HEK293 (cell line): ENCODE measurements around the gene NTN3.

Experiments used
- HOXA7 ChIP-seq: sonication (generic); formaldehyde crosslinking; IDR thresholded peaks from 2 replicates; pipeline ENCODE4 v1.8.1; 2022; ENCODE audit warnings: missing genetic modification reagents, borderline replicate concordance
- KLF16 ChIP-seq: fragments of 450-650 bp; formaldehyde crosslinking; IDR thresholded peaks from 2 replicates; pipeline ENCODE4 v1.5.1; 2017; ENCODE audit warnings: missing biosample characterization, missing genetic modification characterization
- ZBTB1 ChIP-seq: fragments of 450-650 bp; formaldehyde crosslinking; IDR thresholded peaks from 2 replicates; pipeline ENCODE4 v1.5.1; 2016; ENCODE audit warnings: missing biosample characterization, missing genetic modification characterization
- ZNF274 ChIP-seq, 2 experiments: fragments of 200-500 bp in 1 of 2; fragments of 450-650 bp in 1 of 2; sonication (Bioruptor generic) in 1 of 2; formaldehyde crosslinking in 1 of 2; IDR thresholded peaks; 2 replicates each; pipeline versions ENCODE4 v1.5.1 to v1.6.1; 2014 to 2016; ENCODE audit warnings: borderline replicate concordance in 1 of 2, inconsistent platforms in 1 of 2, low read length in 1 of 2, missing biosample characterization in 1 of 2, missing genetic modification characterization in 1 of 2
- ZNF561 ChIP-seq: fragments of 450-650 bp; IDR thresholded peaks from 2 replicates; pipeline ENCODE4 v1.5.1; 2018; ENCODE audit warnings: missing biosample characterization, missing genetic modification characterization, borderline replicate concordance
- ZNF747 ChIP-seq: fragments of 450-650 bp; formaldehyde crosslinking; IDR thresholded peaks from 2 replicates; pipeline ENCODE4 v1.5.1; 2016; ENCODE audit warnings: missing biosample characterization, missing genetic modification characterization
- TF ChIP-seq, protein P1 (sequence below): fragments of 450-650 bp; formaldehyde crosslinking; IDR thresholded peaks from 2 replicates; pipeline ENCODE4 v1.5.1; 2016; ENCODE audit warnings: missing biosample characterization, missing genetic modification characterization
- TF ChIP-seq, protein P2 (sequence below): fragments of 450-650 bp; formaldehyde crosslinking; conservative IDR thresholded peaks from 2 replicates; pipeline ENCODE4 v1.5.1; 2016; ENCODE audit warnings: low read depth, missing biosample characterization, missing genetic modification characterization
- TF ChIP-seq, protein P3 (sequence below): fragments of 450-650 bp; formaldehyde crosslinking; IDR thresholded peaks from 2 replicates; pipeline ENCODE4 v1.5.1; 2016; ENCODE audit warnings: missing biosample characterization, missing genetic modification characterization, low read depth
- TF ChIP-seq, protein P4 (sequence below): fragments of 450-650 bp; formaldehyde crosslinking; IDR thresholded peaks from 2 replicates; pipeline ENCODE4 v1.5.1; 2017; ENCODE audit warnings: missing biosample characterization, missing genetic modification characterization

DNA sequence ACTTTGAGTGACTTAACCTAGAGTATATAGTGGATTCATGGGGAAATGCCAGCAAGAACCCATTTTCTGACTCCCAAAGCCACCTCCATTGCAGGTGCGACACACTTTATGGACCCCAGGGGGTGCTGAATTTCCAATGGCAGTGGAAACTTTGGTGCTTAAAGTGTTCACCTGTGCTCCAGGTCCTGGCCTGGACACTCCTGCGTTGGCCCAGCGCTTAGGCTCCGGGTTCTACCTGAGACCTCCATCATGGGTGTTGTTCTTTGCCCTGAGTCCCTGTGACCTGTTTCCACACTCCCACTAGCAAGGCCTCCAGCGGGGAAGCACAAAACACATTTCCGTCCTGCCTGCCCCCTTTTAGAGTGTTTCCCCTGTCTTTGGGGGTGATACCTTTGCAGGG, 38.8 kb upstream of the NTN3 start:
- no peak for TF ChIP-seq ZBTB1
- TF ChIP-seq, protein P1, sequence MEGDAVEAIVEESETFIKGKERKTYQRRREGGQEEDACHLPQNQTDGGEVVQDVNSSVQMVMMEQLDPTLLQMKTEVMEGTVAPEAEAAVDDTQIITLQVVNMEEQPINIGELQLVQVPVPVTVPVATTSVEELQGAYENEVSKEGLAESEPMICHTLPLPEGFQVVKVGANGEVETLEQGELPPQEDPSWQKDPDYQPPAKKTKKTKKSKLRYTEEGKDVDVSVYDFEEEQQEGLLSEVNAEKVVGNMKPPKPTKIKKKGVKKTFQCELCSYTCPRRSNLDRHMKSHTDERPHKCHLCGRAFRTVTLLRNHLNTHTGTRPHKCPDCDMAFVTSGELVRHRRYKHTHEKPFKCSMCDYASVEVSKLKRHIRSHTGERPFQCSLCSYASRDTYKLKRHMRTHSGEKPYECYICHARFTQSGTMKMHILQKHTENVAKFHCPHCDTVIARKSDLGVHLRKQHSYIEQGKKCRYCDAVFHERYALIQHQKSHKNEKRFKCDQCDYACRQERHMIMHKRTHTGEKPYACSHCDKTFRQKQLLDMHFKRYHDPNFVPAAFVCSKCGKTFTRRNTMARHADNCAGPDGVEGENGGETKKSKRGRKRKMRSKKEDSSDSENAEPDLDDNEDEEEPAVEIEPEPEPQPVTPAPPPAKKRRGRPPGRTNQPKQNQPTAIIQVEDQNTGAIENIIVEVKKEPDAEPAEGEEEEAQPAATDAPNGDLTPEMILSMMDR (tag by site-specific recombination) = no peak
- TF ChIP-seq, protein P2, sequence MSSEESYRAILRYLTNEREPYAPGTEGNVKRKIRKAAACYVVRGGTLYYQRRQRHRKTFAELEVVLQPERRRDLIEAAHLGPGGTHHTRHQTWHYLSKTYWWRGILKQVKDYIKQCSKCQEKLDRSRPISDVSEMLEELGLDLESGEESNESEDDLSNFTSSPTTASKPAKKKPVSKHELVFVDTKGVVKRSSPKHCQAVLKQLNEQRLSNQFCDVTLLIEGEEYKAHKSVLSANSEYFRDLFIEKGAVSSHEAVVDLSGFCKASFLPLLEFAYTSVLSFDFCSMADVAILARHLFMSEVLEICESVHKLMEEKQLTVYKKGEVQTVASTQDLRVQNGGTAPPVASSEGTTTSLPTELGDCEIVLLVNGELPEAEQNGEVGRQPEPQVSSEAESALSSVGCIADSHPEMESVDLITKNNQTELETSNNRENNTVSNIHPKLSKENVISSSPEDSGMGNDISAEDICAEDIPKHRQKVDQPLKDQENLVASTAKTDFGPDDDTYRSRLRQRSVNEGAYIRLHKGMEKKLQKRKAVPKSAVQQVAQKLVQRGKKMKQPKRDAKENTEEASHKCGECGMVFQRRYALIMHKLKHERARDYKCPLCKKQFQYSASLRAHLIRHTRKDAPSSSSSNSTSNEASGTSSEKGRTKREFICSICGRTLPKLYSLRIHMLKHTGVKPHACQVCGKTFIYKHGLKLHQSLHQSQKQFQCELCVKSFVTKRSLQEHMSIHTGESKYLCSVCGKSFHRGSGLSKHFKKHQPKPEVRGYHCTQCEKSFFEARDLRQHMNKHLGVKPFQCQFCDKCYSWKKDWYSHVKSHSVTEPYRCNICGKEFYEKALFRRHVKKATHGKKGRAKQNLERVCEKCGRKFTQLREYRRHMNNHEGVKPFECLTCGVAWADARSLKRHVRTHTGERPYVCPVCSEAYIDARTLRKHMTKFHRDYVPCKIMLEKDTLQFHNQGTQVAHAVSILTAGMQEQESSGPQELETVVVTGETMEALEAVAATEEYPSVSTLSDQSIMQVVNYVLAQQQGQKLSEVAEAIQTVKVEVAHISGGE = no peak
- TF ChIP-seq, protein P3, sequence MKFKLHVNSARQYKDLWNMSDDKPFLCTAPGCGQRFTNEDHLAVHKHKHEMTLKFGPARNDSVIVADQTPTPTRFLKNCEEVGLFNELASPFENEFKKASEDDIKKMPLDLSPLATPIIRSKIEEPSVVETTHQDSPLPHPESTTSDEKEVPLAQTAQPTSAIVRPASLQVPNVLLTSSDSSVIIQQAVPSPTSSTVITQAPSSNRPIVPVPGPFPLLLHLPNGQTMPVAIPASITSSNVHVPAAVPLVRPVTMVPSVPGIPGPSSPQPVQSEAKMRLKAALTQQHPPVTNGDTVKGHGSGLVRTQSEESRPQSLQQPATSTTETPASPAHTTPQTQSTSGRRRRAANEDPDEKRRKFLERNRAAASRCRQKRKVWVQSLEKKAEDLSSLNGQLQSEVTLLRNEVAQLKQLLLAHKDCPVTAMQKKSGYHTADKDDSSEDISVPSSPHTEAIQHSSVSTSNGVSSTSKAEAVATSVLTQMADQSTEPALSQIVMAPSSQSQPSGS (tag by site-specific recombination) = no peak
- TF ChIP-seq ZNF747 (tag by site-specific recombination) = no peak
- no peak for TF ChIP-seq ZNF561 (tag by site-specific recombination)
- TF ChIP-seq ZNF274 (IDR thresholded peaks at IDR 0.05; ENCODE audit: low read length) = no peak
- no peak for TF ChIP-seq ZNF274 (tag by site-specific recombination; IDR thresholded peaks at IDR 0.05; ENCODE audit: borderline replicate concordance)
- TF ChIP-seq, protein P4, sequence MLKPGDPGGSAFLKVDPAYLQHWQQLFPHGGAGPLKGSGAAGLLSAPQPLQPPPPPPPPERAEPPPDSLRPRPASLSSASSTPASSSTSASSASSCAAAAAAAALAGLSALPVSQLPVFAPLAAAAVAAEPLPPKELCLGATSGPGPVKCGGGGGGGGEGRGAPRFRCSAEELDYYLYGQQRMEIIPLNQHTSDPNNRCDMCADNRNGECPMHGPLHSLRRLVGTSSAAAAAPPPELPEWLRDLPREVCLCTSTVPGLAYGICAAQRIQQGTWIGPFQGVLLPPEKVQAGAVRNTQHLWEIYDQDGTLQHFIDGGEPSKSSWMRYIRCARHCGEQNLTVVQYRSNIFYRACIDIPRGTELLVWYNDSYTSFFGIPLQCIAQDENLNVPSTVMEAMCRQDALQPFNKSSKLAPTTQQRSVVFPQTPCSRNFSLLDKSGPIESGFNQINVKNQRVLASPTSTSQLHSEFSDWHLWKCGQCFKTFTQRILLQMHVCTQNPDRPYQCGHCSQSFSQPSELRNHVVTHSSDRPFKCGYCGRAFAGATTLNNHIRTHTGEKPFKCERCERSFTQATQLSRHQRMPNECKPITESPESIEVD (tag by site-specific recombination) = no peak
- TF ChIP-seq KLF16 (tag by site-specific recombination) = no peak
- TF ChIP-seq HOXA7 (CRISPR knock-in tag) = no peak
